Embryonic facial prominence (tissue), 1 donor: ENCODE measurements around the gene PER2.
"Not testable (repeated sequence)": the region's sequence is repeated elsewhere in the genome, so short reads cannot be mapped to it uniquely, and the experiment has no call there.

Experiments
- DNase-seq: peaks from one replicate; pipeline ENCODE4 v3.0.0-alpha.2; 2016; ENCODE audit errors: extremely low spot score

Gene PER2

DNA sequence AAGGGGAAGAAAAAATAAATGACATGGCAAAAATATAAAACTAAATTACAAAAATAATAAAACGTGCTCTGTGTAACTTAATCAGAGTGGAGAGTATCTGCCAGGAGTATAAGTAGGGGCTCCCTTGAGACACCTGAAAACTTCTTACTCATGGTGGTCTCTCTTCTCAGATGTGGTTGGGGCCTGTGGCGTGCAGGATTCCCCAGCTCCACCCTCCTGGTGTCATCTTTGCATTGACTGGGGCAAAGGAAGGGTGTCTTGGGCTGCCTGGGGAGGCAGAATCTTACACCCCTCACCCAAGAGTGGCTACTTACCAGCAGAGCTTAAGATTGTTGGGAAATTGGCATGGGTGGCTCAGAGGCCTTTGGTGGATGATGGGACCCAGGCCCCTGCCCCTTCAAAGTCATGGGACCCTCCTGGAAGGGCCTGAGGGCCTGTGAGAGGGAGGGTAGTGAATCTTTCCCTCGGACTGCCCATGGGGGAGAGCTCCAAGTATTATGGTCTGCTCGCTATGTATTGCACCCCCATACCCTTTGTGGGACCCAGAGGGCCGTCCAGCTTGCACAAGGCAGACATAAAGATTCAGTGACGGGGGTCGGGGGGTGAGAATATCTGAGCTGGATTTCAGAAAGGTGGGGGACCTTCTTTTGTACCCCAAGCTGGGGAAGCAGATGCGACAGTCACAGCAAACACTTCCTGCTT lies 25.0 kb upstream of the PER2 start:
- DNase-seq, result no peak

DNA sequence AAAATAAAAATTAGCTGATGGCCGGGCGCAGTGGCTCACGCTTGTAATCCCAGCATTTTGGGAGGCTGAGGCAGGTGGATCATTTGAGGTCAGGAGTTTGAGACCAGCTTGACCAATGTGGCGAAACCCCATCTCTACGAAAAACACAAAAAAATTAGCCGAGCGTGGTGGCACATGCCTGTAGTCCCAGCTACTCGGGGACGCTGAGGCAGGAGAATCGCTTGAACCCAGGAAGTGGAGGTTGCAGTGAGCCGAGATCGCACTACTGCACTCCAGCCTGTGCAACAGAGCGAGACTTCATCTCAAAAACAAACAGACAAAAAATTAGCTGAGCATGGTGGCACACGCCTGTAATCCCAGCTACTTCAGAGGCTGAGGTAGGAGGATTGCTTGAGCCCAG lies 22.3 kb upstream of the PER2 start:
- DNase-seq, result not testable (repeated sequence)

DNA sequence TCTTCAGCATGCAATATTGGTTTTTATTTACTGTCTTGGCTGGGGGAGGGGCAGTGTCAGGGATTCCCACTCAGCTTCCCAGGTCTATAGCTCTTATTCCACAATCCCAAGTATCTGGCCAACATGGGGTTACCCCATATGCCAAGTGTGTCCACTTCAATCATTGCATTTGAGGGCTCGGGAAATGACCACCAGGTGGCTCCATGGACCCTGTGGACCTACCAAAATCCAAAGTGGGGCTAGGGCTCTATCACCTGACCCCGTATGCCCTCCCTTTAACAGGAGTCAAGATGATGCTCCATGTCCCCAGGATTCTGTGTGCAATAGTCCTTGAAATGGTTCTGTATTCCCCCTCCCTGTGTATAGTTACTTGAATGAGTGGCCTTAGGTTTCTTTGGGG lies 19.8 kb upstream of the PER2 start:
- no peak for DNase-seq

DNA sequence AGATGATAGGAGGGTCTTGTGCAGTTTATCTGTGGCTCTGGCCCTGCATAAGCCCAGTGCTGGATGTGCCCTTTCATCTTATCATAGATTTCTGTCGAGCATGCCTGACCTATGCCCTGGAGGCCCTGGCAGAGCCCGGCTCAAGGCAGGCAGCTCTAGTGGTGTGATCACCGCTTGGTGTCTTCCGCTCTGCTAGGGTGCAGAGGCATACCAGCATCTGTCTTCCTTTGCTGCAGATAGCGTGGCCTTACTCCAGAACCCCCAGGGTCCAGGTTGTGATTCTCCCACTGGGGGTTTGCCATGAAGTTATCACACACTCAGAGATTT lies 18.2 kb upstream of the PER2 start:
- DNase-seq, result no peak

DNA sequence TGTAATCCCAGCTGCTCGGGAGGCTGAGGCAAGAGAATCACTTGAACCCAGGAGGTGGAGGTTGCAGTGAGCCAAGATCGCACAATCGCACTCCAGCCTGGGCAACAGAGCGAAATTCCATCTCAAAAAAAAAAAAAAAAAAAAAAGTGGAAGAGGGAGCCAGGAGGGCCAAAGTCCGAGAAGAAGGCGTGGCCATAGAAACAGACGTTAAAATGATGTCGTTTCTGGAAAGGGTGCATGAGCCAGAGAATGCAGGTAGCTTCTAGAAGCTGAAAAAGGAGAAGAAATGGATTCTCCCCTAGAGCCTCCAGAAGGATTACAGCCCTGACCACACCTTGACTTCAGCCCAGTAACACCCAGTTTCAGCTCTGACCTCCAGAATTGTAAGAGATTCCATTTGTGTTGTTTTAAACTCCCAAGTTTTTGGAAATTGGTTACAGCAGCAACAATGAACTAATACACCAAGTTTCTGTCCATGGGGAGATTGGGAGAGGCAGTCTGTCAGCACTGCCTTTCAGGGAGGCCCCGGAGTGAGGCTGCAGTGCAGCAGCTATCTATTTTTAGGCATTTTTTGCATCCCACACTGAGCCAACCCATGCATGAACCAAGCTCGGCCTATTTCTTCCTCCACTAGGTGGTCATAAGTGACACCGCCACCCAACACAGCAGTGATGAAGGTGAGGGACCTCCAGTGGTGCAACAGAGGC lies 17.7 kb upstream of the PER2 start:
- DNase-seq, result no peak

DNA sequence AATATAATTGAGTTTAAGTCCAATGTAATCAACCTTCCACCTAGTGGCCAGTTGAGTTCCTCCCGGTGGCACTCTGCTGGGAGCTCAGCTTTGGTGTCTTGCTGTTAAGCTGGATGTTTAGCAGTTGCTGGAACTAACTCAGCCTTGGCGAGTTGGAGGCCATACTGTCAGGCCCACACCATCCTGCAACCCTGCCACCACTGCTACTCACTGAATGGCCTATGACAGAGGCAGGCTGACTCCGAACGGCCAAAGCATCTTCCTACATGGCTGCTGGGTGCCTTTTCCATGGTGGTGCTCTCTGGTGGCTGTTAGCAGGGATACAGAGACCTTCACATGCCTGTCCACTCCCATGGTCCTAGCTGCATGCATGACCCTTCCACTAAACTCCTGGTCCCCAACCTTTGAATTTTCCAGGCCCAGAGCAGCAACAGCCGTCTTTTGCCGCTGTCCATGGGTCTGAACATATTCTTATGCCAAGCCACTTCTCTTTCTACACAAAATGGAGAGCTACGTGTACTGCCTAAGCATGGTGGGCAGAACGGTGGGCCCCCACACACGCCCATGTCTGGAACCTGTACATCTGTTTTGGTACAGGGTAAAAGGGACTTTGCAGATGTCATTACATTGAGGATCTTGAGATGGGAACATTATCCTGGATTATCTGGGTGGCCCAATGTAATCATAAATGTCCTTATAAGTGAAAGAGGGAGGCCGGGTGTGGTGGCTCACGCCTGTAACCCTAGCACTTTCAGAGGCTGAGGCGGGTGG lies 16.9 kb upstream of the PER2 start:
- no peak for DNase-seq

DNA sequence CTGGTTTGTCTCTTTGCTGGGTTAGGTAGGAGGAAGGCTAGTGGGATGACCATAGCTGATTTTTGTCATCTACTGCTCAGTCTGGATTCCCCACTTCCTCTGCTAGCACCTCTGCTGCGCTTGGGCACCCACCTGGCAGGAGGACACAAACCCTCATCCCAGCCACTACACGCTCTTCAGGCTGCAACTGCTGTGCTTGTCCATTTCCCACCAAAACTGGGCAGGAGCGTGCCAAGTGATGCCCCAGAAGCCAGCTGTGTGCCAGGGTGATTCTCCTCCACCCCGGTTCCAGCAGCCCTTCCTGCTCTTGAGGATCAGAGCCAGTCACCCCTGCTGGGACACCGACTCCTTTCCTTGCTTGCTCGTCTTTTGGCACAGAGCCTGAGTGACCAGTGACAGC lies 15.7 kb upstream of the PER2 start:
- DNase-seq, result no peak

DNA sequence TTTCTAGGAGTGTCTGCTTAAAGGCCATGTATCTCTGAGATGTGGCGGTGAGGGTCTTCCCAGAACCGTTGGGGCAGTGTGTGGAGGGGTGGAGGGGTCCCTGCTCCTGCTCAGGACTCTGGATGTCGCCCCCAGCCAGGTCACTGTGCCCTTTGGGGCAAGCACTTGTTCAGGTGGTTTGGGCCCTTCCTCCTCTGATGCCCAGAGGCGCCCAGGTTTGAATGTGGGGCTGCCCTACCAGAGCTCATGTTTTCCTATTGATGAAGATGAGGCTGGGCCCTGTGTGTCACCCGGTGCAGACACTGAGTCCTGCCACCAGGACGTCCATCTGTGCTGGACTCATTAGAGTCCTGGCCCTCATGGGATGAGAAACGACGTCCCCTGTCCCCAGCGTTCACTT lies 14.3 kb upstream of the PER2 start:
- DNase-seq, result no peak

DNA sequence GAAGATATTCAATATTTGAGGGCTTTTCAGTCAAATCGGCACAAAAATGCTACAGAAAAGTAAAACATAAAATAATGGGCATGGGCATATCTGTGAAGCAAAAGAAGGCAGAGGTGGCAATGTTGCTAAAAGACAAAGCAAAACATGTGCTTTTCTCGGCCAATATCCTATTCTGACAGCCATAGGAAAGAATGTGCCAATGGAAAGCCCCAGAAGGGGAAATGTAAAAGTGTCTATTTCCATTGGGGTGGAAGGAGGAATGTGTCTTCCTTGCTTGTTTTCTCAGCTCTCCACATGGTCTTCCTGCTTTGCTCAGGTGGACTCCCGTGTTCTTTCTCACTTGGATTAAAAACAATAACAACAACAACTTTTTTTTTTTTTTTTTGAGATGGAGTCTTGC lies 13.7 kb upstream of the PER2 start:
- DNase-seq, result no peak

DNA sequence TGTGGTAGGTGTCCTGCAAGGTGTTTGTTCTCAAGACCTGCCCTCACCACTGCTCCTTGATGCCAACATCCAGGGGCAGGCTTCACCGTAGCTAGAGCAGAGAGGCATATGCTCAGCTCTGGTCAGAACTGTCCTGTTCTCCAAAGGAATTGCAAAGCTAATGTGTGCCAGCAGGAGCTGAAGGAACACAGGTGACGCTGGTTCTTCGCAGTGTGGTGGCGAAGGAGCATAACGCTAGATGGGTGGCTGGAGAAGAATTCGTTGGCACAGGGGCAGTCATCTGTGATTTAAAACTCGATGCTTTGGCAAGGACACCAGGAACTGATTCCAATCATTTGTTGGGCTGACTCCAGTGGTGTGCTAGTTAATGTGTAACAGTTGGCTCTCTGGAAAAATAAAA lies 11.4 kb upstream of the PER2 start:
- DNase-seq, result no peak

DNA sequence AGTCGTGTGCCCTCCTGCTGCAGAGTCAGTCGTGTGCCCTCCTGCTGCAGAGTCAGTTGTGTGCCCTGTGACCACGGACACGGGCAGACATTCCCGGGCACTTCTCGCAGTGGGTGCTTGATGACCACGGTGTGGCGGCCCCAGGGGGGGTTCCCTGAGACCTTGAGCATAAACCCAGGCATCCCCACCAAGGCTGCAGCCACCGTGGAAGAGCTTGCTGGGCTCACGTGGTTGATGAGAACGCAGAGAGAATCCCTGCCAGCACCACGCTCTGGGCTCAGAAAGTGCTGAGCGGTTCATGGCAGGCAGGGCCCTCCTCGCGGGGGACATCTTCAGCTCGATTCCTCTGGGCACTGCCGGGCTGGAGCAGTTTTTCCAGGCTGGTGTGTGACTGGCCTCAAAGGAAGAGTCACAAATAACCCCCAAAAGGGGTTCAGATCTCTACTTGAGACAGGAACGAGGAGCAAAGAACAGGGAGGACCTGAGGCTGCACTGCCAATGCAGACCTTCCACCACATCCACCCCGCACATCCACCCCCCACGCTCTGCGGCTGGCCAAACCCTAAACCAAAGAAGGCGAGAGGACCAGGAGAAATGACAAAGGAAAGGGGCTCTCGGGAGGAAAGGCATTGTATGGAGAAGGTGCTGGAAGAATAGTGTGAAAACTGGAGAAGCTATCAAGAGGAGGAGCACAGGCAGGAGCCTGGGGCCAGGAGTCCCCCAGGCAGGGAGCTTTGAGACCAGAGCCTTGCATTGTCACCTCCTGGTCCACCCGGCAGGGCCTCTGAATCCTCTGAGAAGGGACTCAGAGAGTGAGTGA lies 8.4 kb upstream of the PER2 start:
- no peak for DNase-seq

DNA sequence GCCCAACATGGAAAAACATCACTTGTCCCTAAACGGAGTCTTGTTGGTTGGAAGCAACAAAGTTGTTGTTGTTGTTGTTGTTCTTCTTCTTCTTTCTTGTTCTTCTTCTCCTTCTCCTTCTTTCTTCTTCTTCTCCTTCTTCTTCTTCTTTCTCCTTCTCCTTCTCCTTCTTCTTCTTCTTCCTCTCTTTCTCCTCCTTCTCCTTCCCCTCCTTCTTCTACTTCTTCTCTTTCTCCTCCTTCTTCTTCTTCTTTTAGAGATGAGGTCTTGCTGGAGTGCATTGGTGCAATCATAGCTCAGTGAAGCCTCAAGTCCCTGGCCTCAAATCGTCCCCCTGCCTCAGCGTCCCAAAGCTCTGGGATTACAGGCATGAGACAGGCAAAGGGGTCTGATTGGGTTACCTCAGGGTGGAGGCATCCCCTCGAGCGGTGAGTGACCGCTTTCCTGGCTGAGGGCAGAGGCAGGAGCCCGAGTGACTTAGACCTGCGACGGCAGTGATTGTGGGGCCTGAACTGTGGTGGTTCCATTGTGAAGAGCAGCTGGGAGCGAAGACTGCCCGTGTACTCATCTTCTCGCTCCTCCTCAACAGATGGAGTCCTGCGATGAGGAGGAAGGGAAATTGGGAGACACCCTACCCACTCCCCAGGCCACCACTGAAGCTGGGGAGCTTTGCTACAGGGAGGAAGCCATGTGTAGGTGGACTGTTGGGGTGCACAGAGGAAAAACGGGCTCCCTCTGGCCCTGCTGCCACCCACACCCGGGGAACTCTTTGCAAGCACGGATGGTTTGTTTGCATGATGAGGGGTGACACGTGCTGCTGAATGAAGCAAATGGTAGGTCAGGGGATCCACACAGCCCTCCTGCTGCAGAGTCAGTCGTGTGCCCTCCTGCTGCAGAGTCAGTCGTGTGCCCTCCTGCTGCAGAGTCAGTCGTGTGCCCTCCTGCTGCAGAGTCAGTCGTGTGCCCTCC lies 7.0 kb upstream of the PER2 start:
- no peak for DNase-seq

DNA sequence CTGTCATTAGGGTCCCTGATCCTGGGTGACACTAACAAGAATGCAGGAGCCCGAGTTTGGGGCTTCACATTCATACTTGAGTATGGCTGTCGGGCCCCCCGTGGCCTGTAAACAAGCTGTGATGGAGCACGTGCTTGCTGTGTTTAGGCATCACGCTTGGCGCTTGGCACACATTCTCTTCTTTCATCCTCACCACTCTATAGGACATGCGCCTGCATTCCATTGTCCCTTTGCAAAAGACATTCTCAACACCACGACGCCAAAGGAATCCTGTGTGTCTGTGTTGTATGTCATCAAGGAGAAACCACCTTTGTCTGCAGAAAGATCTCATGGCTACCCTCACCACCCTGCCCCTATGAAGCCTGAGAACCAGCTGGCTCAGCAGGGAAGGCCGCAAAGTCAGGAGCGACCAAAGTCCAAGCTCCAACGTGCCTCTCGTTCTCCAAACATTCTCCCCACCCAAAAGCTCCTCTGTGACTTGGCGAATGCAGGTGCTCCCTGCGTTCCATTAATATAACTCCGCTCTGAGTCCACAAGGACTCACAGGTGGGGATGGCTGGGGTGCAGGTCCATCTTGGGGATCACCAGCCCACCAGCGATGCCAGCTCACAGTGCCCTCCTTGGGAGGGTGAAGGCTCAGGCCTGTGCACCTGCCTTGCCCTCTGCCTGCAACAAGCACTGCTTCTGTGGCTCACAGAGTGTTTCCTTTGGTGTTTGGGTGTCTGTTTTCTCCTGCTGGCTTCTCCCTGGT lies 6.2 kb upstream of the PER2 start:
- no peak for DNase-seq

DNA sequence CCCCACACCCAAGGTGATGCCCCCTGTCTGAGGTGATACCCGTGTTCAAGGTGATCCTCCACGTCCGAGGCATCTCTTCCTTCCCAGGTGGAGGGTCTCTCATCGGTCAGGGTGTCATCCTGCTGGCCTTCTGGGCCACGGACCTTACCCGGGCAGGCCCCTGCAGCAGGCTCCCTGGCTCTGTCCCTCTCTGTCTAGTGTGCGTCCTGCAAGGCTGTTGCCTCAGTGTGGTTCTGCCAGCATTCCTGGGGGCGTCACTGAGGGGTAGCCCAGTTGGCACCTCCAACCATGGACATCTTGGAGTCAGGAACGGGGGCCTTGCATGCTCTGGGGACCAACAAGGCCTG lies 5.6 kb upstream of the PER2 start:
- DNase-seq, result no peak

DNA sequence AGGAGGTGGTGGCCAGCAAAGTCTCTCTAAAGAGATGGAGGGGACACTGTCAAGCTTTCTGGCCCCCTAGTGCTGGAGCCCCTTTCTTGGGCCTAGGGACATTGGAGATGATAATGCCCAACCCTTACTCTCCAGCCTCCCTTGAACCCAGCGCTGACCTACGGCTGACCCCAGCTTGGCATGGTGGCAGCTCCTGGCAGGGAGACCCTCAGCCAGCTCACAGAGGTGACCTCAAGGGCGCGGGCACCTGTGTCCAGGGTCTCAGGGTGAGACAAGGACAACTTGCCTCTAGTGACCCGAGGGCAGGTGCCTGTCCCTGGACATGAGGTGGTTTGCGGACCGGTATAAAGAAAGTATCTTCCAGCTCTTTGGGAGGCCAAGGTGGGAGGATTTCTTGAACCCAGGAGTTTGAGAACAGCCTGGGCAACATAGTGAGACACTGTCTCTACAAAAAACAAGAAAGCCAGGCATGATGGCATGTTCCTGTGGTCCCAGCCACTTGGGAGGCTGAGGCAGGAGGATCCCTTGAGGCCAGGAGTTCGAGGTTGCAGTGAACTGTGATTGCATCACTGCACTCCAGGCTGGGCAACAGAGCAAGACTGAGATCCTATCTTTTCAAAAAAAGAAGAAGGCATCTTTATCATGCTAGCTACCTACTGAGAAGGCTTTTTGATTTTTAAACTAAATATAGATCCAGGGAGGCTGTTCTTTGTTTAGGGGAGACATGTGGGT lies 3.3 kb upstream of the PER2 start:
- no peak for DNase-seq

DNA sequence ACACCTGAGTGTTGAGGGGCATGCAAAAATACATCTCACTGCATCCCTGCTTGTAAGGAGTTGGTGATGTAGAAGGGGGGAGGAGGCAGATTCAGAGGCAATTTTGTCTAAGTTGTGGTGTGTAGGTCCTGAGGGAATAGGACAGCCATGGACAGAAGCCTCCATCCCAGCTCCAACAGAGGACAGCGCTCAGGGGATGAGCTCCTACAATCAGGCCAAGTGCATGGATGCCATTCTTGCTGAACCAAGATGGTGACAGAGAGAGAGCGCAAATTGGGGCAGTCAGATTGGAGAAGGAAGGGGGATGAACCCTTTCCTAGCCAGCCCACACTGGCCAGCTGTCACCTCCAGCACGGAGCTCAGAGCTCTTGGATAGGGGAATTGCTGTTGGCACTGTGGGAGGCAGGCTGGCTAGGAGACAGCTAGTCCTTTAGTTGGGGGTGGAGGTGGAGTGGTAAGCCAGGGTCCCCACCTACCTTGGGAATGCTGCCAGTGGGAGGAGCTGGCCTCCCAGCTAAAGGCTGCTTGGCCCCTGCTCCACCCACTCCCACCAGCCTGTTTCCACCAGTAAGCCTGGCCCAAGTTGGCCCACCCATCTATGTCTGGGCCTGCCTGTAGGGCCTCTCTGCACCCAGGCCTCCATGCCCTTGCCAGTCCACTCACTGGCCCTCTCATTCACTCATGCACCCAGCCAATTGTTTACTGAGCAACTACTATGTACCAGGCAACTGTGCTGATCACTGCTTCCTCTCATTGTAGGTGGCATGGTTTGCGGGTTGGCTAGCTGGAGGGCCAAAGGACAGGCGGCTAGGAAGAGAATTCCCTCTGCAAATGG lies 2.5 kb upstream of the PER2 start:
- DNase-seq, result no peak

DNA sequence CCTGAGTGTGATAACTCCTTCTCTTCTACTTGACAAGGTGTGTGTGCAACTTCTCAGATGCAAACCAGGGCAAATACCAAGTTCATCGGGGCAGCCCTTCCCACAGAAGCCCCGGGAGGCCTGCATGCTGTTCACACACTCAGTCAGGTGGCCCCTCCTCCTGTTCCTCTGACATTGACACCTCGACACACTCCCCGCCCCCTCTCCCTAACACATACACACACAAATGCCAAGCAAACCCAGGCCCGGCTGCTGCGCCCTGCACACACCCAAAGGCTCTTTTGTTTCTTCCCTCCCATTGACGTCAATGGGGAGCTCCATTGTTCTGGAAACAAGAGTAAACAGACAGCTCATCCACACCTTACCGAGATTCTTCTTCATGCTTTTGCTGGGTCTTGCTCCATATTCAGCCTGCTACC lies 1.7 kb upstream of the PER2 start:
- peak; percentile 54 for DNase-seq

DNA sequence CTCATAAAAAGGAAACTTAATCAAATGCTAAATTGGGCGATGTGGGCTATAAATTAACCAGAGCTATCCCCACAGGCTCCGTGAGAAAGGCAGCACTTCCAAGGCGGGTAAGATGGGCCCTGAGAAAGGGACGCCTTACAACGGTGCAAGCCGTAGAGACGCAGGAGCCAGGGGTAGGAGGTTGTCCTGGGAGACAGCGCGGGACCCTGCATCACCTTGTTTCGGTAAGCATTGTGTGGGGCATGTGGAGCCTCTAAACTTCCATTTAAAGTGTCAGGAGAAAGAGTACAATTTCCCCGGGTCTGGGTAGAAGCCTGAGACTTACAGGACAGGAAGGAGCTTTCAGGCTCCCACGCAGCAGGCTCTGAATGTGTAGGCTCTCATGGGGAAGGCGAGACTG lies 1.2 kb upstream of the PER2 start:
- DNase-seq, result no peak
